GM12878 (cell line): Measurements from ENCODE around the gene SLC12A6. TPM values are rescaled to one million over a fixed set of nuclear protein-coding genes. Genes with fewer than 3 reads are reported as not detected.

Source experiments
- ATAC-seq: fragments of 200-7000 bp; cut with Tn5 transposase; 3 replicates; pipeline ENCODE4 v1.9.1; 2020; ENCODE audit warnings: mild to moderate bottlenecking, moderate library complexity
- BruUV-seq: library from RNA; stranded (reverse); fragments of 400-500 nt; replicated peaks from 2 replicates; lab custom pipeline; 2021; lab: Mats Ljungman, UMichigan
- CTCF ChIA-PET: fragments of 300-600 bp; sonication (Branson Sonifier 250); formaldehyde crosslinking; extraction: SDS; loops from one replicate; lab custom pipeline; 2021; ENCODE audit warnings: inconsistent platforms; lab: Yijun Ruan, JAX
- POLR2A ChIA-PET: fragments of 350-600 bp; formaldehyde crosslinking; extraction: SDS; loops from one replicate; lab custom pipeline; 2021; ENCODE audit warnings: inconsistent platforms; lab: Charles Lee
- RAD21 ChIA-PET: fragments of 300-600 bp; sonication (Branson Sonifier 250); formaldehyde crosslinking; loops from one replicate; lab custom pipeline; 2023; ENCODE audit warnings: antibody characterized with exemption; ENCODE audit not compliant: unreplicated experiment; lab: Charles Lee
- SMC1A ChIA-PET: fragments of 300-600 bp; sonication (Branson Sonifier 250); formaldehyde crosslinking; loops from one replicate; lab custom pipeline; 2023; ENCODE audit not compliant: unreplicated experiment, uncharacterized antibody; lab: Charles Lee
- DNase-seq: peaks from one replicate; pipeline ENCODE4 v3.0.0-alpha.2; 2011; ENCODE audit warnings: low read depth, low spot score
- FAIRE-seq: peaks from 3 replicates; lab custom pipeline; 2011; peaks lifted over from hg19 to GRCh38; lab: Jason Lieb, UNC
- H2AFZ ChIP-seq: 2 replicates; pipeline ENCODE4 v1.6.0; 2011; ENCODE audit warnings: low read depth, low read length, control low read depth; ENCODE audit not compliant: control insufficient read depth
- H3K27ac ChIP-seq: 2 replicates; pipeline ENCODE4 v1.5.1; 2011; ENCODE audit warnings: control low read depth; ENCODE audit not compliant: control insufficient read depth, insufficient read depth
- H3K27me3 ChIP-seq, 2 experiments: replicated peaks in 1 of 2; 2 replicates each; pipeline versions ENCODE4 v1.6.0 to v1.6.1; 2011; ENCODE audit warnings: low read length in 1 of 2; ENCODE audit not compliant: control insufficient read depth in 2 of 2, insufficient read depth in 2 of 2
- H3K36me3 ChIP-seq, 2 experiments: 2 replicates each; pipeline ENCODE4 v1.5.1; 2011; ENCODE audit warnings: low read length in 1 of 2; ENCODE audit not compliant: control insufficient read depth in 2 of 2, insufficient read depth in 2 of 2
- H3K4me1 ChIP-seq: 2 replicates; pipeline ENCODE4 v1.6.1; 2011; ENCODE audit warnings: mild to moderate bottlenecking, low read length, moderate library complexity, mixed read lengths; ENCODE audit not compliant: control insufficient read depth, insufficient read depth
- H3K4me2 ChIP-seq: 2 replicates; pipeline ENCODE4 v1.6.0; 2011; ENCODE audit warnings: control low read depth; ENCODE audit not compliant: control insufficient read depth, insufficient read depth
- H3K4me3 ChIP-seq: fragments of 200-600 bp; sonication (generic); 2 replicates; pipeline ENCODE4 v1.5.1; 2016
- H3K79me2 ChIP-seq: 2 replicates; pipeline ENCODE4 v1.6.0; 2011; ENCODE audit warnings: low read length; ENCODE audit not compliant: control insufficient read depth, insufficient read depth
- H3K9ac ChIP-seq: 2 replicates; pipeline ENCODE4 v1.8.0; 2011; ENCODE audit warnings: low read length, control low read depth, mixed read lengths; ENCODE audit not compliant: control insufficient read depth, insufficient read depth
- H3K9me3 ChIP-seq: replicated peaks from 3 replicates; pipeline ENCODE4 v1.5.1; 2011; ENCODE audit warnings: mild to moderate bottlenecking, low read length; ENCODE audit not compliant: control insufficient read depth, insufficient read depth
- H4K20me1 ChIP-seq: 2 replicates; pipeline ENCODE4 v1.6.0; 2011; ENCODE audit not compliant: control insufficient read depth, insufficient read depth
- BHLHE40 ChIP-seq, 2 experiments: fragments of 450-650 bp in 1 of 2; IDR thresholded peaks; 2 replicates each; pipeline ENCODE4 v1.6.1; 2011 to 2017; ENCODE audit warnings: low read depth in 2 of 2, borderline replicate concordance in 1 of 2, improper control_type of control experiment in 1 of 2, low read length in 1 of 2, mild to moderate bottlenecking in 1 of 2
- ESRRA ChIP-seq: IDR thresholded peaks from 2 replicates; pipeline ENCODE4 v1.6.1; 2012; ENCODE audit warnings: mild to moderate bottlenecking, low read length, improper control_type of control experiment
- NFIC ChIP-seq: IDR thresholded peaks from 2 replicates; pipeline ENCODE4 v1.6.1; 2012; ENCODE audit warnings: low read depth, mild to moderate bottlenecking, inconsistent platforms, low read length, moderate library complexity
- PAX5 ChIP-seq: IDR thresholded peaks from 2 replicates; pipeline ENCODE4 v1.6.1; 2011; ENCODE audit warnings: low read depth, low read length, borderline replicate concordance
- RFX5 ChIP-seq: IDR thresholded peaks from 2 replicates; pipeline ENCODE4 v1.6.1; 2011; ENCODE audit warnings: low read depth, low read length, improper control_type of control experiment
- SMAD5 ChIP-seq: IDR thresholded peaks from 2 replicates; pipeline ENCODE4 v1.6.1; 2016; ENCODE audit warnings: antibody characterized with exemption, low read depth
- SPI1 ChIP-seq: IDR thresholded peaks from 2 replicates; pipeline ENCODE4 v1.6.1; 2011; ENCODE audit warnings: low read depth, mild to moderate bottlenecking, low read length, moderate library complexity, borderline replicate concordance; ENCODE audit not compliant: insufficient read depth
- SRF ChIP-seq, 2 experiments: IDR thresholded peaks; 2 replicates each; pipeline ENCODE4 v1.6.1; 2011; ENCODE audit warnings: low read depth in 2 of 2, low read length in 2 of 2, mild to moderate bottlenecking in 1 of 2, moderate library complexity in 1 of 2
- STAT3 ChIP-seq: IDR thresholded peaks from 2 replicates; pipeline ENCODE4 v1.6.1; 2011; ENCODE audit warnings: low read depth, low read length, improper control_type of control experiment
- TBL1XR1 ChIP-seq: IDR thresholded peaks from 2 replicates; pipeline ENCODE4 v1.6.1; 2012; ENCODE audit warnings: low read depth, low read length, improper control_type of control experiment
- WGBS: methylation state at CpG from one replicate; pipeline ENCODE4 v1.1.6; 2016; ENCODE audit warnings: low lambda C conversion rate; ENCODE audit not compliant: insufficient replicate concordance, insufficient coverage; ENCODE audit errors: missing lambda C conversion rate; 5-methylcytosine and 5-hydroxymethylcytosine counted together
- in situ Hi-C: fragments of 300-500 bp; cut with MboI; formaldehyde crosslinking; loops from 9 replicates; pipeline ENCODE4 v1.14.3; 2018; ENCODE audit warnings: mixed read lengths
- intact Hi-C: fragments of 100-400 bp; cut with micrococcal nuclease; formaldehyde crosslinking; loops from one replicate; pipeline ENCODE4 v1.14.2; 2022; ENCODE audit not compliant: unreplicated experiment
- polyA plus RNA-seq, 11 experiments: library from polyadenylated mRNA; depleted of rRNA in 4 of 11; unstranded in 6 of 11; stranded (reverse) in 5 of 11; fragments of >200 nt; fragmentation: Nextera tagmentation in 4 of 11; fragmentation: Illumina TruSeq in 1 of 11; extraction: Ambion mirVana in 4 of 11; extraction: Trizol in 1 of 11; gene quantifications; 1 replicate in 1 of 11; 2 replicates in 10 of 11; pipeline versions ENCODE4 v1.2.1 to v1.2.3, GENCODE V29; 2011 to 2016; ENCODE audit warnings: inconsistent platforms in 2 of 11, missing spikeins in 2 of 11, low read depth in 1 of 11
- total RNA-seq, 4 experiments: library from RNA; depleted of rRNA in 3 of 4; stranded (reverse); fragments of >200 nt in 3 of 4; fragmentation: Illumina TruSeq in 1 of 4; extraction: Trizol in 1 of 4; gene quantifications; 2 replicates each; pipeline versions ENCODE4 v1.2.1 to v1.2.3, GENCODE V29; 2013 to 2021
- TF ChIP-seq, protein P1 (sequence below): fragments of 450-650 bp; IDR thresholded peaks from 2 replicates; pipeline ENCODE4 v1.6.1; 2014; ENCODE audit warnings: mild to moderate bottlenecking
- TF ChIP-seq, protein P2 (sequence below): IDR thresholded peaks from 2 replicates; pipeline ENCODE4 v1.6.1; 2011; ENCODE audit warnings: low read depth, mild to moderate bottlenecking, low read length, moderate library complexity, borderline replicate concordance; ENCODE audit errors: extremely low read depth

The SLC12A6 gene
- total and polyA plus RNA-seq, 10 of the 15 experiments (the other 5 are each of a cell fraction or from before 2014, with no cell fraction given) = 4.7 to 94.4 (median 34.2) TPM

DNA sequence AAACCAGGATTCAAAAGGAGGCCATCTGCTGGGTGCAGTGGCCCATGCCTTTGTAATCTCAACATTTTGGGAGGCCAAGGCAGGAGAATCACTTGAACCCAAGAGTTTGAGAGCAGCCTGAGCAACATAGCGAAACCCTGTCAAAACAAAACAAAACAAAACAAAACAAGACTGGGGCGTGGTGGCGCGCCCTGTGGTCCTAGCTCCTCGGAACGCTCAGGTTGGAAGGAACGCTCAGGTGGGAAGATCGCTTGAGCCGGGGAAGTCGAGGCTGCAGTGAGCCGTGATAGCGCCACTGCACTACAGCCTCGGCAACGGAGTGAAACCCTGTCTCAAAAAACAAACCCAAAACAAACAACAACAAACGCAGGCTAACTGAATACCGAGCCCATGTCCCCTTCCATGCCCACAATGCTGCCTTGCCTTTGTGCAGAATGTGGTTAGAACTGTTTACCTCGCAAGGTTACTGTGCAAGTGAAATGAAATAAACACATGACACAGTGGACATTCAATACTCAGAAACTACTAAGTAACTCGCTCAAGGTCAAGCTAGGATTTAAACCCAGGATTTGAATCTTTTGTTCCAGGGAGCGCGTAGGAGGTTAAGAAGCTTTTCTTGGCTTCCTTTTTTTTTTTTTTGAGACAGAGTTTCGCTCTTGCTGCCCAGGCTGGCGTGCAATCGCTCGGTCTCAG lies 113.5 kb downstream of the SLC12A6 start (continued):
- TF ChIP-seq, protein P1, sequence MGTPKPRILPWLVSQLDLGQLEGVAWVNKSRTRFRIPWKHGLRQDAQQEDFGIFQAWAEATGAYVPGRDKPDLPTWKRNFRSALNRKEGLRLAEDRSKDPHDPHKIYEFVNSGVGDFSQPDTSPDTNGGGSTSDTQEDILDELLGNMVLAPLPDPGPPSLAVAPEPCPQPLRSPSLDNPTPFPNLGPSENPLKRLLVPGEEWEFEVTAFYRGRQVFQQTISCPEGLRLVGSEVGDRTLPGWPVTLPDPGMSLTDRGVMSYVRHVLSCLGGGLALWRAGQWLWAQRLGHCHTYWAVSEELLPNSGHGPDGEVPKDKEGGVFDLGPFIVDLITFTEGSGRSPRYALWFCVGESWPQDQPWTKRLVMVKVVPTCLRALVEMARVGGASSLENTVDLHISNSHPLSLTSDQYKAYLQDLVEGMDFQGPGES = no peak
- no peak for TF ChIP-seq SPI1
- no peak for TF ChIP-seq PAX5
- TF ChIP-seq TBL1XR1 = no peak

DNA sequence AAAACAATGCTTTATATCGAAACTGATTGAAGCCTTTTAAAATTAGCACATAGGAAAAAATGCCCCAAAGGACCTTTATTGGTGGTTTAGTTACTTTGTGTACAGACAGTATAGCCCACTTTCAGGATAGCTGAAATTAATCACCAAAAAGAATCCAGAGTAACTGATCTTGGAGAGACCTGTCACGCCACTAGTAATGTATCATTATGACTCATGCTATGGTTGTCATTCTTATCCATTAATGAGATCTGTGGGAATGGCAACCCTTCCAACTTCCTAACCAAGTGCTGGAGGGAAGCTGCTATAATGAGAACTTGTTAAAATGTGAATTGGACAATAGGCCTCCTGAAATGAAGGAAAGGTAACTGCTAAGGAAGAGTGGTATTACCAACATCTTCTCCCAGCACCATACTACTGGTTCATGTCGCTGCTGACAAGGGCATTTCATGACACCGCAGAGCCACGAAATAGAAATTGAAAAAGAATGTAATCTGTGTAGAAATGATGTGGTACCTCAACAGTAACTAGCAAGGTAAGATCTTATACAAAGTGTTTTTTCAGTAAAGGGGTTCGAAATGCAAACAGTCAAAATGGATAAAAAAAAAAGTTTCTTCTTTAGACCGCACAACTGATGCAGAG lies 119.9 kb downstream of the SLC12A6 start:
- ChIA-PET SMC1A (interaction anchor here (0.8 to 0.9 kb wide), 2 partner anchors 108 to 200 kb away, joined by 3 read pairs; no protein-coding TSS in a partner anchor), RAD21 (no interaction called here), CTCF (interaction anchor here (2.1 kb wide), 1 partner anchor 107 kb away, joined by 7 read pairs; no protein-coding TSS in a partner anchor), POLR2A (no interaction called here)
- Histone ChIP-seq H3K27ac (no peak overlapping the region), H4K20me1 (no peaks in the 10 kb centered on the region), H2AFZ (no peak overlapping the region), H3K4me1 (no peaks in the 10 kb centered on the region), H3K27me3 (no peaks in the 10 kb centered on the region), H3K79me2 (no peaks in the 10 kb centered on the region), H3K36me3 (no peaks in the 10 kb centered on the region), H3K4me3 (no peak overlapping the region), H3K4me2 (no peak overlapping the region), H3K9ac (no peak overlapping the region), H3K9me3 (no peaks in the 10 kb centered on the region)
- 66% methylated on average over 7 of the region's 7 CpGs for WGBS
- intact Hi-C loops = no loop called here
- no peak for ATAC-seq
- DNase-seq = no peak
- no TSS peak for BruUV-seq
- in situ Hi-C loops = loop anchor here (5.0 kb wide), 2 partner anchors 115 to 150 kb away; partner anchors contain the start of genes EMC7 and PGBD4
- no peak for FAIRE-seq
- no peak for TF ChIP-seq NFIC
- TF ChIP-seq, protein P2, sequence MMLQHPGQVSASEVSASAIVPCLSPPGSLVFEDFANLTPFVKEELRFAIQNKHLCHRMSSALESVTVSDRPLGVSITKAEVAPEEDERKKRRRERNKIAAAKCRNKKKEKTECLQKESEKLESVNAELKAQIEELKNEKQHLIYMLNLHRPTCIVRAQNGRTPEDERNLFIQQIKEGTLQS = no peak
- TF ChIP-seq STAT3 = no peak
- no peak for TF ChIP-seq SMAD5
- no peak for TF ChIP-seq BHLHE40 (IDR thresholded peaks at IDR 0.05; ENCODE audit: borderline replicate concordance in 1 of 2, low read depth in 2 of 2, low read length in 1 of 2)
- no peak for TF ChIP-seq SRF (IDR thresholded peaks at IDR 0.05; ENCODE audit: low read depth in 2 of 2, low read length in 2 of 2)
- no peak for TF ChIP-seq RFX5
- no peak for TF ChIP-seq ESRRA
